Lower leg skin (tissue), 3 donors: ENCODE results near the gene TTC7B.

Experiments
- POLR2A ChIP-seq, 2 donors: fragments of 450-650 bp; IDR thresholded peaks; one replicate each; pipeline ENCODE4 v1.6.1; 2016 to 2017; ENCODE audit warnings: antibody characterized with exemption in 2 of 2, mild to moderate bottlenecking in 1 of 2, moderate library complexity in 1 of 2
- TF ChIP-seq, protein P1 (sequence below), 3 donors: fragments of 450-650 bp; IDR thresholded peaks; one replicate each; pipeline ENCODE4 v1.5.1; 2016; ENCODE audit warnings: antibody characterized with exemption in 3 of 3, mild to moderate bottlenecking in 3 of 3, moderate library complexity in 2 of 3

DNA sequence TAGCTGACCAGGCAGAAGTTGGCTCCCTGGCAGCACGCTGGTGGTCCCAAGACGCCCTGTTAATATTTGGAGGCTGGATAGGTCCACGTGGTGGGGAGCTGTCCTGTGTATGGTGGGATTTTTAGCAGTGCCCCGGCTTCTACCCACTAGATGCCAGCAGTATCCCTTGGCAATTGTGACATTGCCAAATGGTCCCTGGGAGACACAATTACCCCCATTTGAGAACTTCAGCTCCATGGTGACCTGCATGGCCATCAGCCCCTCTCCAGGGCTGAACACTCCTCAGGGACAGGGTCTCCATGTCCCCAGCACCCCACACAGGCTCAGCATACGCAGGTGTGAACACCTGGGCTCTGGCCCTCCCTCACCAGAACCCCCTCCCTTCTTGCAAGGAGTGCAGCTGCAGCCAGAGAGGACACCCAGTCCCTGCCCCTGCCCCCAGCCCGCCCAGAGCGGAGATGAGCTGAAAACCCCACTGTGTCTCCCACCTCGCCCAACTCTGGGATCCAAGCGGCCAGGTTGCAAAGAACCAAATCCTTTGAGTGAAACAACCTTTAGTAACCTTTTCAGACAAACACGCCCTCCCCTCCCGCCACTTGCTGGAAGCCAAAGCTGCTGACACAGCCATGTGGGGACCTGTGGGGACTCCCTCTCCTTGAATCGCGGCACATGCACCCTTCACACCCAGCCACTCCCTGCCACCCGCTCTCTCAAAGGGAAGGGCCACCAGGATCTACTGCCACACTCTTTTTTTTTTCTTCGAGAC, 299.0 kb downstream of the TTC7B start:
- TF ChIP-seq, protein P1, sequence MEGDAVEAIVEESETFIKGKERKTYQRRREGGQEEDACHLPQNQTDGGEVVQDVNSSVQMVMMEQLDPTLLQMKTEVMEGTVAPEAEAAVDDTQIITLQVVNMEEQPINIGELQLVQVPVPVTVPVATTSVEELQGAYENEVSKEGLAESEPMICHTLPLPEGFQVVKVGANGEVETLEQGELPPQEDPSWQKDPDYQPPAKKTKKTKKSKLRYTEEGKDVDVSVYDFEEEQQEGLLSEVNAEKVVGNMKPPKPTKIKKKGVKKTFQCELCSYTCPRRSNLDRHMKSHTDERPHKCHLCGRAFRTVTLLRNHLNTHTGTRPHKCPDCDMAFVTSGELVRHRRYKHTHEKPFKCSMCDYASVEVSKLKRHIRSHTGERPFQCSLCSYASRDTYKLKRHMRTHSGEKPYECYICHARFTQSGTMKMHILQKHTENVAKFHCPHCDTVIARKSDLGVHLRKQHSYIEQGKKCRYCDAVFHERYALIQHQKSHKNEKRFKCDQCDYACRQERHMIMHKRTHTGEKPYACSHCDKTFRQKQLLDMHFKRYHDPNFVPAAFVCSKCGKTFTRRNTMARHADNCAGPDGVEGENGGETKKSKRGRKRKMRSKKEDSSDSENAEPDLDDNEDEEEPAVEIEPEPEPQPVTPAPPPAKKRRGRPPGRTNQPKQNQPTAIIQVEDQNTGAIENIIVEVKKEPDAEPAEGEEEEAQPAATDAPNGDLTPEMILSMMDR (IDR thresholded peaks at IDR 0.05), result no peak
- TF ChIP-seq POLR2A (IDR thresholded peaks at IDR 0.05), result no peak
